GM23338 (cell line): ENCODE measurements around the gene NEB.

ENCODE experiments used
- EZH2 ChIP-seq: fragments of 200-600 bp; sonication (generic); IDR thresholded peaks from one replicate; pipeline ENCODE4 v1.8.0; 2017; ENCODE audit warnings: antibody characterized with exemption, mild to moderate bottlenecking, low read depth; ENCODE audit not compliant: unreplicated experiment
- ZNF114 ChIP-seq: fragments of 250-450 bp; sonication (Bioruptor Pico); IDR thresholded peaks from 2 replicates; pipeline ENCODE4 v1.5.0; 2020; ENCODE audit warnings: mild to moderate bottlenecking, moderate library complexity
- TF ChIP-seq, protein P1 (sequence below): IDR thresholded peaks from one replicate; pipeline ENCODE4 v1.6.1; 2018; ENCODE audit warnings: antibody characterized with exemption; ENCODE audit not compliant: unreplicated experiment
- TF ChIP-seq, protein P2 (sequence below), 2 experiments: fragments of 200-600 bp in 1 of 2; sonication (generic) in 1 of 2; conservative IDR thresholded peaks; 2 replicates each; pipeline versions ENCODE4 v1.5.1 to v1.6.1; 2016 to 2017; ENCODE audit warnings: antibody characterized with exemption in 2 of 2, low read depth in 2 of 2, mild to moderate bottlenecking in 2 of 2, moderate library complexity in 1 of 2

DNA sequence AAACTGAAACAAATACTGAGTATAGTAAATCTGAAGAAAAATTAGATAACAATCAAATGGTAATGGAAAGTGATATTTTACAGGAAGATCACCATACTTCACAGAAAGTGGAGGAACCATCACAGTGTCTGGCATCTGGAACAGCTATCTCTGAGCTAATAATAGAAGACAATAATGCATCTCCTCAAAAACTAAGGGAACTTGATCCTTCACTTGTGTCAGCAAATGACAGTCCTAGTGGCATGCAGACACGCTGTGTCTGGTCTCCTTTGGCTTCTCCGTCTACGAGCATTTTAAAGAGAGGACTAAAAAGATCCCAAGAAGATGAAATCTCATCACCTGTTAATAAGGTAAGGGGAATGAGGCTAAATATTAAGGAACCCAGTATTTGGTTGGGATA lies 268.5 kb downstream of the NEB start:
- TF ChIP-seq EZH2 (no peak), ZNF114 (CRISPR knock-in tag) (no peak)
- TF ChIP-seq, protein P1, sequence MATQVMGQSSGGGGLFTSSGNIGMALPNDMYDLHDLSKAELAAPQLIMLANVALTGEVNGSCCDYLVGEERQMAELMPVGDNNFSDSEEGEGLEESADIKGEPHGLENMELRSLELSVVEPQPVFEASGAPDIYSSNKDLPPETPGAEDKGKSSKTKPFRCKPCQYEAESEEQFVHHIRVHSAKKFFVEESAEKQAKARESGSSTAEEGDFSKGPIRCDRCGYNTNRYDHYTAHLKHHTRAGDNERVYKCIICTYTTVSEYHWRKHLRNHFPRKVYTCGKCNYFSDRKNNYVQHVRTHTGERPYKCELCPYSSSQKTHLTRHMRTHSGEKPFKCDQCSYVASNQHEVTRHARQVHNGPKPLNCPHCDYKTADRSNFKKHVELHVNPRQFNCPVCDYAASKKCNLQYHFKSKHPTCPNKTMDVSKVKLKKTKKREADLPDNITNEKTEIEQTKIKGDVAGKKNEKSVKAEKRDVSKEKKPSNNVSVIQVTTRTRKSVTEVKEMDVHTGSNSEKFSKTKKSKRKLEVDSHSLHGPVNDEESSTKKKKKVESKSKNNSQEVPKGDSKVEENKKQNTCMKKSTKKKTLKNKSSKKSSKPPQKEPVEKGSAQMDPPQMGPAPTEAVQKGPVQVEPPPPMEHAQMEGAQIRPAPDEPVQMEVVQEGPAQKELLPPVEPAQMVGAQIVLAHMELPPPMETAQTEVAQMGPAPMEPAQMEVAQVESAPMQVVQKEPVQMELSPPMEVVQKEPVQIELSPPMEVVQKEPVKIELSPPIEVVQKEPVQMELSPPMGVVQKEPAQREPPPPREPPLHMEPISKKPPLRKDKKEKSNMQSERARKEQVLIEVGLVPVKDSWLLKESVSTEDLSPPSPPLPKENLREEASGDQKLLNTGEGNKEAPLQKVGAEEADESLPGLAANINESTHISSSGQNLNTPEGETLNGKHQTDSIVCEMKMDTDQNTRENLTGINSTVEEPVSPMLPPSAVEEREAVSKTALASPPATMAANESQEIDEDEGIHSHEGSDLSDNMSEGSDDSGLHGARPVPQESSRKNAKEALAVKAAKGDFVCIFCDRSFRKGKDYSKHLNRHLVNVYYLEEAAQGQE = no peak
- TF ChIP-seq, protein P2, sequence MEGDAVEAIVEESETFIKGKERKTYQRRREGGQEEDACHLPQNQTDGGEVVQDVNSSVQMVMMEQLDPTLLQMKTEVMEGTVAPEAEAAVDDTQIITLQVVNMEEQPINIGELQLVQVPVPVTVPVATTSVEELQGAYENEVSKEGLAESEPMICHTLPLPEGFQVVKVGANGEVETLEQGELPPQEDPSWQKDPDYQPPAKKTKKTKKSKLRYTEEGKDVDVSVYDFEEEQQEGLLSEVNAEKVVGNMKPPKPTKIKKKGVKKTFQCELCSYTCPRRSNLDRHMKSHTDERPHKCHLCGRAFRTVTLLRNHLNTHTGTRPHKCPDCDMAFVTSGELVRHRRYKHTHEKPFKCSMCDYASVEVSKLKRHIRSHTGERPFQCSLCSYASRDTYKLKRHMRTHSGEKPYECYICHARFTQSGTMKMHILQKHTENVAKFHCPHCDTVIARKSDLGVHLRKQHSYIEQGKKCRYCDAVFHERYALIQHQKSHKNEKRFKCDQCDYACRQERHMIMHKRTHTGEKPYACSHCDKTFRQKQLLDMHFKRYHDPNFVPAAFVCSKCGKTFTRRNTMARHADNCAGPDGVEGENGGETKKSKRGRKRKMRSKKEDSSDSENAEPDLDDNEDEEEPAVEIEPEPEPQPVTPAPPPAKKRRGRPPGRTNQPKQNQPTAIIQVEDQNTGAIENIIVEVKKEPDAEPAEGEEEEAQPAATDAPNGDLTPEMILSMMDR (conservative IDR thresholded peaks at IDR 0.05; ENCODE audit: low read depth in 2 of 2) = no peak
